HG02884 (cell line): ENCODE data around the gene PLXDC2.
"Not testable (repeated sequence)": the region's sequence is repeated elsewhere in the genome, so short reads cannot be mapped to it uniquely, and the experiment has no call there.

Experiments
- ATAC-seq: cut with Tn5 transposase; IDR thresholded peaks from one replicate; pipeline ENCODE4 v1.9.1; 2021; ENCODE audit warnings: mild to moderate bottlenecking, moderate library complexity; ENCODE audit not compliant: unreplicated experiment

Gene PLXDC2

GRCh38 chr10:19816411-19817230 is at the start of gene PLXDC2:
Gene PLXDC2 (plus strand): TSS chr10:19816432.
- ATAC-seq, result no peak

- ATAC-seq, result no peak
These were observed 48.4 kb upstream of the PLXDC2 start for GRCh38 chr10:19767876-19768275.

GRCh38 chr10:19769826-19770225 is 46.4 kb upstream of the PLXDC2 start:
- not testable (repeated sequence) for ATAC-seq

GRCh38 chr10:19772972-19773371 is 43.3 kb upstream of the PLXDC2 start:
- ATAC-seq, result no peak

- ATAC-seq, result no peak
These were observed 40.9 kb upstream of the PLXDC2 start for GRCh38 chr10:19775296-19775695.

GRCh38 chr10:19777806-19778205 is 38.4 kb upstream of the PLXDC2 start:
- no peak for ATAC-seq

- ATAC-seq, result no peak
These were observed 37.2 kb upstream of the PLXDC2 start for GRCh38 chr10:19778996-19779395.

GRCh38 chr10:19782430-19783089 is 33.7 kb upstream of the PLXDC2 start:
- no peak for ATAC-seq

GRCh38 chr10:19783721-19784120 is 32.5 kb upstream of the PLXDC2 start:
- no peak for ATAC-seq

- no peak for ATAC-seq
These were observed 30.9 kb upstream of the PLXDC2 start for GRCh38 chr10:19785366-19785765.

- peak; percentile 78 for ATAC-seq
These were observed 28.1 kb upstream of the PLXDC2 start for GRCh38 chr10:19788075-19788686.

- ATAC-seq, result no peak
These were observed 27.3 kb upstream of the PLXDC2 start for GRCh38 chr10:19788902-19789301.

GRCh38 chr10:19789607-19790006 is 26.6 kb upstream of the PLXDC2 start:
- ATAC-seq, result no peak

- no peak for ATAC-seq
These were observed 25.2 kb upstream of the PLXDC2 start for GRCh38 chr10:19791032-19791431.

- ATAC-seq, result no peak
These were observed 20.5 kb upstream of the PLXDC2 start for GRCh38 chr10:19795684-19796083.

GRCh38 chr10:19800161-19800560 is 16.1 kb upstream of the PLXDC2 start:
- ATAC-seq, result no peak

GRCh38 chr10:19801369-19801768 is 14.9 kb upstream of the PLXDC2 start:
- no peak for ATAC-seq

- ATAC-seq, result no peak
These were observed 12.6 kb upstream of the PLXDC2 start for GRCh38 chr10:19803676-19804075.

- ATAC-seq, result no peak
These were observed 6.8 kb upstream of the PLXDC2 start for GRCh38 chr10:19809481-19809880.

- no peak for ATAC-seq
These were observed 4.7 kb upstream of the PLXDC2 start for GRCh38 chr10:19811540-19811939.

- ATAC-seq, result no peak
These were observed 3.3 kb upstream of the PLXDC2 start for GRCh38 chr10:19812976-19813375.
